ENCODE data around the gene SULT4A1.

SULT4A1 gene

GRCh38 chr22:43861529-43861928 is 784 bp downstream of the SULT4A1 start:
- peak overlapping the region; percentile 60 for H3K4me3 ChIP-seq (ENCODE audit: low read depth, low read length)

DNA sequence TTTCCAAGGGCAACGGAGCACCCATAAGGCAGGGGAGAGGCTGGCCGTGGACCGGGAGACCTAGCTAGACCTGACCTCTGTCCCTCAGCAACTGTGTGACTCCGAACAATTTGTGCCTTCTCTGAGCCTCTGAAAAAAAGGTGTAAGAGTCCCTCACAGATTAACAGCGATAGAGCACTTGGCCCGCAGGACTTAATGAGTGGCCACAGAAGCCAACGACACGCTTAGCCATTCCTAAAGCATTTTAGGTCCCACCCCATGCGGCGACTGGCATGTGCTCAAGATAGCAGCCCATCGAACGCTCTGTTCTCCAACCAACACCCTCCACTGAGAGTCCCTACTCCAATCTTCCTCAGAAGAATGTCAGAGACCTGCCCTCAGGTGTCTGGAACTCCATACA is 1.5 kb downstream of the SULT4A1 start:
- no peak overlapping the region for H3K4me3 ChIP-seq (ENCODE audit: low read depth, low read length)

DNA sequence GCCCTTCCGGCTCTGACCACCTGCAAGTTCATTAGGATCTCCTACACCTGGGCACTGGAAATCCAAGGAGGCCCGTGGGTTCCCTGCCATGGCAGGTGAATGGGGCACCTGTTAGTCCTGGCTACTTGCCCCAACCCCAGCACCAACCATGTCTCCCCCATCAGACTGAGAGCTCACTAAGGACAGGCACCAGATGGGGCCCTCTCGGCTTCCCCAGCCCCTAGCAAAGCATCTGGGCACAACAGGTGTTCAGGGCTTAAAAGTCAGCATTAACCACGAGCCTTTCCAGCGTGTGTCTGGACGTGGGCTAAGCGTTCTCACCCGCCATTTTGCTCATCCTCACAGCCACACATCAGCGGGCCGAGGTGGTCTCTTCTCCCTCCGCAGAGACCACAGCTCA is 2.2 kb downstream of the SULT4A1 start:
- no peak overlapping the region for H3K4me3 ChIP-seq (ENCODE audit: low read depth, low read length)

DNA sequence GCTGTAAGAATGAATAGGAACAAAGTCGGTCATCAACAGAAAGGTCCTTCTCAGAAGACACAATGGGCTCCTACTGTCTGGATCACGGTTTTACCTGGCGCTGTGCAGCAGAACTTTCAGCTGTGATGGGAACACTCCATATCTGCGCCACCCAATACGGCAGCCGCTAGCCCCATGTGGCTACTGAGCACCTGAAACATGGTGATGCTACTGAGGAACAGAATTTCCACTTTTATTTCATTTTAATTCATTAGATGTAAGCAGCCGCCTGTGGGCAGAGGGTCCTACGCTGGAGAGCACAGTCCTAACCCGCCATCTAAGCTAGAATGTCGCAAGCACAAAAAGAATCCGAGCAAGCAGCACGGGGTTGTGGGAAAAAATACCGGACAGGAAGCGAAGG is 2.7 kb downstream of the SULT4A1 start:
- H3K4me3 ChIP-seq (ENCODE audit: low read depth, low read length), result no peak overlapping the region

GRCh38 chr22:43859176-43859575 is 3.1 kb downstream of the SULT4A1 start:
- no peak overlapping the region for H3K4me3 ChIP-seq (ENCODE audit: low read depth, low read length)

DNA sequence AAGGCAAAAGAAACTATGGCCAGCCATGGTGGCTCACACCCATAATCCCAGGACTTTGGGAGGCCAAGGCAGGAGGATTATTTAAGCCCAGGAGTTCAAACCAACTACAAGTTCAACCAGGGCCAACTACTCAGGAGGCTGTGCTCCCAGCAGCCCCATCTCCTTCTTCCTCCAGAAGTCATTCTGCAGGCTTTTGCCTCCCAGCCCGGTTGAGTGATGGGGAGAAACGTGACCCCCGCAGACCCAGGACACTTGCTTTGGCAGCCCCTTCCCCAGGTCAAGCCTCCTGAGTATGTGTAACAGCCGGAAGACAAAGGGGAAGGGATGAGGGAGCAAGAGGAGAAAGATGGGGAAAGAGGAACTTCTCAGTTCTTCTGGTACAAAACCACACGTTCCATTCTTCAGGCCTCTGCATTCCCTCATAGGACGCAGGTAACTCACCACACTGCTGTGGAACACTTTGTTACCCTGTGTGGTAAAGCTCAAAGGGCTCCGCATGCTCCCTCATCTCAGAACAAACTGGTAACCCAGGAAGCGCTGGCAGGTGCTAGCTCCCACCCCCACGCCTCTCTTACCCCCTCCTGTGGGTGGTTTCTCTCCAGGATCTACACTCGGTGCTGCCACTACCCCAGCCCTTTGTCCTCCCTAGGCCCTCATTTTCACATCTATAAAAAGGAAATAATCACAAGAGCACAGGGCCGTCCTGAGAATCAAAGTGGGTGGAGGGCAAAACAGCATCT is 4.0 kb downstream of the SULT4A1 start:
- no peak overlapping the region for H3K4me3 ChIP-seq (ENCODE audit: low read depth, low read length)

DNA sequence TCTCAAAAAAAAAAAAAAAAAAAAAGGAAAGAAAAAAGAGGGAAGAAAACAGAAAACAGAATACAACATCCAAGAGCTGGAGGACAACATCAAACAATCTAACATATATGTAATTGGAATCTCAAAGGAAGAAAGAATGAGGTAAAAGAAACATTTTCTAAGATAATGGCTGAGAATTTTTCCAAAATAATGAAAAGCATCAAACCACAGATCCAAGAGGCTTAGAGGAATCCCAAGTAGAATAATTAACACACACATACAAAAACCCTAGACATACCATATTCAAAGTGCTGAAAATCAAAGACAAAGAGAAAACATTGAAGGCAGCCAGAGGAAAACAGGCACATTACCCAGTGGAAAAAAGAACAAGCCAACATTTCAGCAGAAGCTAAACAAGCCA is 4.9 kb downstream of the SULT4A1 start:
- H3K4me3 ChIP-seq (ENCODE audit: low read depth, low read length), result no peak overlapping the region

DNA sequence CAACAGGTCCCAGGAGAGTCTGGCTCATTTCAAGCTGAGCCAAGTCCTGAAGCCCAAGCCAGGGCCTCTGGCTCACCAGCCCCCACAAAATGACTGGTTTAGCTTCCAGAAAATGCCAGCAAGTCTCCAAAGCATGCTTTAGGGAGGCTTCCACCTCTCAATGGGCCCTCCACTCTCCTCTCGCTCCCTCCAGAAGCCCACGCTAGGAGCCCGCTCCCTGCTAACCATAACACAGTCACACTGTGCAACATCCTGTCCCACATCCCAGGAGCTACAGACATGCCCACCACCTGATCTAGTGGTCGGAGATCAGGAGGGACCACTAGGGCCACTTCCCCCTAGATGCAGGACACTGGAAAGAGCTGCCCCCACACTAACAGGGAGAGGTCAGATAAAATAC is 6.9 kb downstream of the SULT4A1 start:
- H3K4me3 ChIP-seq (ENCODE audit: low read depth, low read length), result no peak overlapping the region

- H3K4me3 ChIP-seq (ENCODE audit: low read depth, low read length), result no peak overlapping the region
Measured at GRCh38 chr22:43854786-43855271, 7.5 kb downstream of the SULT4A1 start.

GRCh38 chr22:43854121-43854785 is 8.1 kb downstream of the SULT4A1 start:
- H3K4me3 ChIP-seq (ENCODE audit: low read depth, low read length), result no peak overlapping the region

- H3K4me3 ChIP-seq (ENCODE audit: low read depth, low read length), result no peak overlapping the region
Measured at GRCh38 chr22:43853328-43853931, 8.9 kb downstream of the SULT4A1 start.

- H3K4me3 ChIP-seq (ENCODE audit: low read depth, low read length), result no peak overlapping the region
Measured at GRCh38 chr22:43852573-43853327, 9.6 kb downstream of the SULT4A1 start.

DNA sequence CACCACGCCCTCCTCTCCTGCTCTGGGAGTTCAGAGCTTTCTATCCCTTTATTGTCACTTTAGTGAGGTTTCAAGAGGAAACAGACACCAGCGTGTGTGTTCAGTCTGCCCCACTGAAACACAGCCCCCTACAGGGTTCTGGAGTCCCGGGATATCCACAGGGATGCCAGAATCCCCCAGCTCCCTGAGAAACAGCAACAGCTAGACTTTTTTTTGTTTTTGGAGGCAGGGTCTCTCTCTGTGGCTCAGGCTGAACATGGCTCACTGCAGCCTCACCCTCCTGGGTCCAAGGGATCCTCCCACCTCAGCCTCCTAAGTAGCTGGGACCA is 10.4 kb downstream of the SULT4A1 start:
- H3K4me3 ChIP-seq (ENCODE audit: low read depth, low read length), result no peak overlapping the region

DNA sequence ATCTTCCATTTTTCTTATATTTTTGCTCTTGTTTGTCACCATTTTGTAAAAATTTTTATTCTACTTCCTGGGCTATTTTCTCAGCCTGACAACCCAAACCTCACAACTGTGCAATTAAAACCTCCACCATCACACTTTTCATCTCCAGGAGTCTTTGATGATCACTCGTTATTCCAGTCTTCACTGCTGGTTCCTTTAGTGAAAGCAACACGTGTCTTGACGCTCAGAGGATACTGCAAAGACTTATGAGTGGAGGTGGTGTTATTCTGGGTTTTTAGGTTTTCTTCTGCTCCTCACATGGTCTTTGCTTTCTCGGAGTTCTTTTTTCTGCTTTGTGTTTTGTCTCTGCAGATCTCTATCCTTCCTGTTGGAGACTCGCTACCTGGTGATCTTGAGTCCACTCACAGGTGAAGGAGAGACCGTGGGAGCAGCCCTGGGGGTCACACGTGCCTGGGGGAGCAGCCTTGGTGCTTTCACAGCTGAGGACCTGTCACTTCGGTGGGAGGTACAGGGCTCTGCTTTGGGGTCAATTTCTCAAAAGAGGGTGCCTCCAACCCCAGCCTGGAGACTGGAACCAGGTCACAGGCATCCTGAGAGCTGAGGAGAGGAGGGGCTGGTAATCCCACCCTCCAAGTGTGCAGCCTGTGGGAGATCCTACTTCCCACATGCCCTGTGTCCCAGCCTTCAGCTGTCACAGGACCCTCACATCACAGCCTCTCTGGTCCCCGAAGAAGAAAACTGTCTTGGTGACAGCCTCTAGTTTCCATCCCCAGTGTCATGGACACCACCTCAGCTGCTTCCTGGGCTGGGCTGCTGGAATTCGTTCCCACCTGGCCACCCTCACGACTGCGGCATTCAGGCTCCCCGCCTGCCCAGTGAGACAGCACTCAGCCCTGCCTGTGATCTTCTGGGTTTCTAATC is 11.0 kb downstream of the SULT4A1 start:
- H3K4me3 ChIP-seq (ENCODE audit: low read depth, low read length), result no peak overlapping the region

- no peak overlapping the region for H3K4me3 ChIP-seq (ENCODE audit: low read depth, low read length)
Measured at GRCh38 chr22:43850529-43850928, 11.8 kb downstream of the SULT4A1 start.

- no peak overlapping the region for H3K4me3 ChIP-seq (ENCODE audit: low read depth, low read length)
Measured at GRCh38 chr22:43849731-43850130, 12.6 kb downstream of the SULT4A1 start.

- H3K4me3 ChIP-seq (ENCODE audit: low read depth, low read length), result no peak overlapping the region
Measured at GRCh38 chr22:43848366-43849171, 13.7 kb downstream of the SULT4A1 start.

GRCh38 chr22:43847376-43848289 is 14.7 kb downstream of the SULT4A1 start:
- H3K4me3 ChIP-seq (ENCODE audit: low read depth, low read length), result no peak overlapping the region

- H3K4me3 ChIP-seq (ENCODE audit: low read depth, low read length), result no peak overlapping the region
Measured at GRCh38 chr22:43846966-43847365, 15.3 kb downstream of the SULT4A1 start.
